ENCODE measurements around the gene RBM6. TPM values are rescaled to one million over a fixed set of nuclear protein-coding genes. Genes with fewer than 3 reads are reported as not detected.

RBM6 gene
- total and polyA plus RNA-seq, 2 of the 4 experiments (the other 2 are of a cell fraction): 38.5 to 64.6 TPM

- BruUV-seq (replicated peaks): no TSS peak
- Histone ChIP-seq H3K79me1 (ENCODE audit: low read depth in 1 of 2, low read length in 2 of 2) (peaks cover 22 to 31% of the 10 kb centered on the region in 2 experiments), H4K91ac (ENCODE audit: insufficient read depth, low read depth, low read length) (no peak overlapping the region), H4K8ac (ENCODE audit: low read depth in 2 of 2, low read length in 2 of 2) (no peak overlapping the region), H3K4ac (ENCODE audit: low read depth, low read length) (no peak overlapping the region), H3K27ac (ENCODE audit: insufficient read depth, low read length) (no peak overlapping the region), H3K14ac (replicated peaks; ENCODE audit: low read depth, low read length) (no peak overlapping the region), H3K18ac (ENCODE audit: low read depth, low read length) (no peak overlapping the region), H2BK20ac (ENCODE audit: low read depth, low read length) (no peak overlapping the region), H2BK120ac (ENCODE audit: low read depth, low read length) (no peak overlapping the region), H3K27me3 (ENCODE audit: control insufficient read depth, insufficient read depth, low read length) (no peaks in the 10 kb centered on the region), H3K9me1 (ENCODE audit: insufficient read depth, low read length) (no peaks in the 10 kb centered on the region), H3K4me2 (ENCODE audit: low read depth, low read length) (no peak overlapping the region), H4K20me1 (ENCODE audit: insufficient read depth, low read length) (peaks cover 12% of the 10 kb centered on the region), H3K23ac (ENCODE audit: low read depth, low read length) (no peak overlapping the region), H2AFZ (replicated peaks; ENCODE audit: low read length, poor library complexity) (no peak overlapping the region), H2BK15ac (ENCODE audit: low read depth, low read length) (no peak overlapping the region), H2AK5ac (ENCODE audit: low read depth, low read length) (no peak overlapping the region), H3K4me3 (ENCODE audit: insufficient read depth, low read depth, low read length) (no peak overlapping the region), H4K5ac (ENCODE audit: low read depth, low read length) (no peak overlapping the region), H3K36me3 (ENCODE audit: control insufficient read depth, insufficient read depth, low read length) (peaks cover 79% of the 10 kb centered on the region), H2AK9ac (replicated peaks; ENCODE audit: low read depth, low read length, poor library complexity) (no peak overlapping the region), H3K56ac (ENCODE audit: extremely low read depth, insufficient read depth, low read length) (no peak overlapping the region), H3K9me3 (ENCODE audit: control insufficient read depth, insufficient read depth, low read length) (no peaks in the 10 kb centered on the region), H2BK5ac (ENCODE audit: low read depth, low read length, poor library complexity, severe bottlenecking) (no peak overlapping the region), H3K9ac (ENCODE audit: low read depth, low read length) (no peak overlapping the region), H3K4me1 (ENCODE audit: control insufficient read depth, insufficient read depth, low read length) (no peaks in the 10 kb centered on the region)
- DNase-seq (no peak), ATAC-seq (ENCODE audit: low read depth) (0 out of 2 replicates have a peak, but pooled peaks have one; percentile 34)
- WGBS, 2 experiments (ENCODE audit: extremely low coverage in 2 of 2, insufficient read length in 1 of 2): no CpG with 5 or more reads among the region's 3 CpGs
- TF ChIP-seq MAZ (IDR thresholded peaks at IDR 0.05; ENCODE audit: borderline replicate concordance, low read depth, low read length) (no peak), FOS (IDR thresholded peaks at IDR 0.05; ENCODE audit: low read depth, low read length) (no peak), USF2 (IDR thresholded peaks at IDR 0.05; ENCODE audit: low read depth, low read length) (no peak), CEBPB (IDR thresholded peaks at IDR 0.05; ENCODE audit: low read depth, low read length) (no peak), RCOR1 (IDR thresholded peaks at IDR 0.05; ENCODE audit: insufficient replicate concordance, low read length) (no peak), SMC3 (IDR thresholded peaks at IDR 0.05; ENCODE audit: low read depth, low read length) (no peak), RFX5 (IDR thresholded peaks at IDR 0.05; ENCODE audit: low read depth, low read length) (no peak), ELK1 (IDR thresholded peaks at IDR 0.05; ENCODE audit: borderline replicate concordance, low read depth, low read length) (no peak), CHD1 (IDR thresholded peaks at IDR 0.05; ENCODE audit: low read depth, low read length) (no peak), NFE2L2 (IDR thresholded peaks at IDR 0.05; ENCODE audit: low read depth, low read length) (no peak)
- TF ChIP-seq, protein P1, sequence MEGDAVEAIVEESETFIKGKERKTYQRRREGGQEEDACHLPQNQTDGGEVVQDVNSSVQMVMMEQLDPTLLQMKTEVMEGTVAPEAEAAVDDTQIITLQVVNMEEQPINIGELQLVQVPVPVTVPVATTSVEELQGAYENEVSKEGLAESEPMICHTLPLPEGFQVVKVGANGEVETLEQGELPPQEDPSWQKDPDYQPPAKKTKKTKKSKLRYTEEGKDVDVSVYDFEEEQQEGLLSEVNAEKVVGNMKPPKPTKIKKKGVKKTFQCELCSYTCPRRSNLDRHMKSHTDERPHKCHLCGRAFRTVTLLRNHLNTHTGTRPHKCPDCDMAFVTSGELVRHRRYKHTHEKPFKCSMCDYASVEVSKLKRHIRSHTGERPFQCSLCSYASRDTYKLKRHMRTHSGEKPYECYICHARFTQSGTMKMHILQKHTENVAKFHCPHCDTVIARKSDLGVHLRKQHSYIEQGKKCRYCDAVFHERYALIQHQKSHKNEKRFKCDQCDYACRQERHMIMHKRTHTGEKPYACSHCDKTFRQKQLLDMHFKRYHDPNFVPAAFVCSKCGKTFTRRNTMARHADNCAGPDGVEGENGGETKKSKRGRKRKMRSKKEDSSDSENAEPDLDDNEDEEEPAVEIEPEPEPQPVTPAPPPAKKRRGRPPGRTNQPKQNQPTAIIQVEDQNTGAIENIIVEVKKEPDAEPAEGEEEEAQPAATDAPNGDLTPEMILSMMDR (conservative IDR thresholded peaks at IDR 0.05; ENCODE audit: low read depth, low read length): no peak
- POLR2A ChIA-PET (ENCODE audit: unreplicated experiment): no interaction called here
- in situ Hi-C loops (cut with MboI; ENCODE audit: low sequenced_read_pairs): no loop called here
- intact Hi-C loops (cut with micrococcal nuclease): no loop called here
- CTCF ChIA-PET: no interaction called here
- dilution Hi-C loops (cut with HindIII; ENCODE audit: low sequenced_read_pairs, unreplicated experiment): no loop called here
Observed at GRCh38 chr3:50112462-50112861, 172.5 kb downstream of the RBM6 start.
